Right ventricle myocardium superior (tissue), 1 donor: ENCODE measurements around the gene UPF3A. TPM values are rescaled to one million over a fixed set of nuclear protein-coding genes. Genes with fewer than 3 reads are reported as not detected.
"Not testable (repeated sequence)": the region's sequence is repeated elsewhere in the genome, so short reads cannot be mapped to it uniquely, and the experiment has no call there.

Experiments
- ATAC-seq: fragments of 200-7000 bp; cut with Tn5 transposase; one replicate; pipeline ENCODE4 v1.9.1; 2020; ENCODE audit warnings: mild to moderate bottlenecking; ENCODE audit not compliant: poor library complexity
- DNase-seq: peaks from one replicate; pipeline ENCODE4 v3.0.0-alpha.2; 2020
- intact Hi-C: fragments of 100-400 bp; cut with DNase I; formaldehyde crosslinking; loops from one replicate; pipeline ENCODE4 v1.11.2; 2022
- long read RNA-seq: library from polyadenylated mRNA; unstranded; transcript quantifications from one replicate; pipeline ENCODE4 v2.0.0, GENCODE V29; 2021
- total RNA-seq: library from RNA; stranded (reverse); fragmentation: NEBNext Ultra II Directional; extraction: Animal tissue kit (Norgen Biotek cat#: 25700); gene quantifications from one replicate; pipeline ENCODE4 v1.2.1, GENCODE V29; 2021
- donor health status: DM: no; HTN: yes; CAD: no; lungs with severe emphysema.

UPF3A gene, protein sequence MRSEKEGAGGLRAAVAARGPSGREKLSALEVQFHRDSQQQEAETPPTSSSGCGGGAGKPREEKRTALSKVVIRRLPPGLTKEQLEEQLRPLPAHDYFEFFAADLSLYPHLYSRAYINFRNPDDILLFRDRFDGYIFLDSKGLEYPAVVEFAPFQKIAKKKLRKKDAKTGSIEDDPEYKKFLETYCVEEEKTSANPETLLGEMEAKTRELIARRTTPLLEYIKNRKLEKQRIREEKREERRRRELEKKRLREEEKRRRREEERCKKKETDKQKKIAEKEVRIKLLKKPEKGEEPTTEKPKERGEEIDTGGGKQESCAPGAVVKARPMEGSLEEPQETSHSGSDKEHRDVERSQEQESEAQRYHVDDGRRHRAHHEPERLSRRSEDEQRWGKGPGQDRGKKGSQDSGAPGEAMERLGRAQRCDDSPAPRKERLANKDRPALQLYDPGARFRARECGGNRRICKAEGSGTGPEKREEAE
- total RNA-seq = 24.2 TPM
- long read RNA-seq, partial matches to known transcripts = 14 of 31 reads
- long read RNA-seq, other reads (novel, unspliced or antisense) = 12 of 31 reads

- intact Hi-C loops = no loop called here
- ATAC-seq = peak; percentile 96
- DNase-seq = peak; percentile 93
Measured at GRCh38 chr13:114281351-114282040, at the start of gene UPF3A. TSS of gene UPF3A (plus strand) at chr13:114281601. CDS start at chr13:114281640, 39 bp downstream.

GRCh38 chr13:114231886-114232285 is 49.5 kb upstream of the UPF3A start:
- ATAC-seq = no peak
- DNase-seq = no peak
- intact Hi-C loops = no loop called here

GRCh38 chr13:114234266-114234644 is 47.1 kb upstream of the UPF3A start:
- DNase-seq (no peak), ATAC-seq (no peak)
- intact Hi-C loops = no loop called here

DNA sequence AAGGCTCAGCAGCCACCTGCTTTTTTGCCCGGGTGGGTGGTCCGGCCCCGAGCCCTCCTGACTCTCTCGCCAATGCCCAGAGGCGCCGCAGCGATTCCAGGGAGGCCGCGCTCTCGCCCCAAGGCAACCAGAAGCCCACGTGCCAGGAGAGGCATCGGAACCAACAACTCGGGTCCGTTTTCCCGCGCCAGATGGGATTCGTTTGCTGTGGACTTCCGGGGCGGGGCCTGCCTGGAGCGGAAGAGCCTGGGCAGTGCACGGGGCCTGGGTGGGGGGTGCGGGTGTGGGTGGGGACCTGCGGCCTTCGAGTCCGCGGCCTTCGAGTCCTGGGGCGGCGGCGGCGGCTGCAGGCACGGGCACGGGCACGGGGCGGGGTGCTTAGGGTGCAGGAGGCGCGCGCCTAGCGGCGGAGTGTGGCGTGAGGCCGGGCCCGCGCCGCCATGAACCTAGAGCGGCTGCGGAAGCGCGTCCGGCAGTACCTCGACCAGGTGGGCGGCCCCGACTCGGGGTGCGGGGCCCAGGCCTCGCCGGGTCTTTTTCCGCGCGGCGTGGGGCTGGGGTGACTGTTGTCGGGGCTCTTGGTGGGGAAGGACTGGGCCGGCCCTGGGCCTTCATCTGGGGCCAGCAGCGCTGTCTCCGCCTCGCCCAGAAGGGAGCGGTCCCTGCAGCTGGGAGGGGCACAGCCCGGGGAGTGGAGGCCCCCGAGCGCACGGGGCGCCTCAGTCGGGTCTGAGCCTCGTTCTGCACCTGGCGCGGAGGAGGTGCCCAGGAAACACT is 46.6 kb upstream of the UPF3A start, which contains the start of gene CDC16:
Gene CDC16 (plus strand): TSS at position 253 of the 777 bp plus-strand sequence. CDS start 188 bp downstream, at position 441.
- intact Hi-C loops = no loop called here
- DNase-seq (peak; percentile 95), ATAC-seq (peak; percentile 99)

GRCh38 chr13:114235697-114236096 is 45.7 kb upstream of the UPF3A start:
- intact Hi-C loops = no loop called here
- ATAC-seq (no peak), DNase-seq (no peak)

GRCh38 chr13:114236227-114236626 is 45.2 kb upstream of the UPF3A start:
- DNase-seq = no peak
- intact Hi-C loops = no loop called here
- ATAC-seq = no peak

DNA sequence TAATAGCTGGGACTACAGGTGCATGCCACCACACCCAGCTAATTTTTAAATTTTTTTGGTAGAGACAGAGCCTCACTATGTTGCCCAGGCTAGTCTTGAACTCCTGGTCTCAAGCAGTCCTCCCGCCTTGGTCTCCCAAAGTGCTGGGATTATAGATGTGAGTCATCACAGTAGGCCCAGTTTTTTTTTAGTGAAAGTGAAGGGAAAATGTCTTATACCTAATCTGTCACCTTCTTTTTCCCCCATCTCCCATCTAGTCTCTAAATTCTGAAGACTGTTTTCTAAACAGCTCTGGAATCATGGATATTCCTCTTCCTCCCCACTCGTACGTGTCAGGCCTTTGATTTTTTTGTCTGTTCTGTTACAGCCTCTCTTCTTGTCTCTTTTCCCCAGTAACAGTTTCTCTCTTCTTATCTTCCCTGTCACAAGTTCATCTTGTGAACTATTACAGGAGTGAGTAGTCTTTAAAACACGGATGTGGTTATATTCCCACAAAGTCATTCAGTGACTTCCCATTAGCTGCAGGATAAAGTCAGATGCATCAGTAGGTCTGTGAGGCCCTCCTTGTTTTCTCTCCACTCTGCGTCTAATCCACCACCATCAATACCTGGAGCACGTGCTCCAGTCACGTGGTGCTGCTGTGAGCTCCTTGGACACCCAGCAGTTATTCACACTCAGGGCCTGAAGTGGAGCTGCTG is 43.8 kb upstream of the UPF3A start:
- intact Hi-C loops = no loop called here
- DNase-seq = no peak
- no peak for ATAC-seq

- intact Hi-C loops = no loop called here
- ATAC-seq = no peak
- no peak for DNase-seq
Measured at GRCh38 chr13:114241918-114242317, 39.5 kb upstream of the UPF3A start.

- no peak for DNase-seq
- no peak for ATAC-seq
- intact Hi-C loops = no loop called here
Measured at GRCh38 chr13:114243971-114244370, 37.4 kb upstream of the UPF3A start.

DNA sequence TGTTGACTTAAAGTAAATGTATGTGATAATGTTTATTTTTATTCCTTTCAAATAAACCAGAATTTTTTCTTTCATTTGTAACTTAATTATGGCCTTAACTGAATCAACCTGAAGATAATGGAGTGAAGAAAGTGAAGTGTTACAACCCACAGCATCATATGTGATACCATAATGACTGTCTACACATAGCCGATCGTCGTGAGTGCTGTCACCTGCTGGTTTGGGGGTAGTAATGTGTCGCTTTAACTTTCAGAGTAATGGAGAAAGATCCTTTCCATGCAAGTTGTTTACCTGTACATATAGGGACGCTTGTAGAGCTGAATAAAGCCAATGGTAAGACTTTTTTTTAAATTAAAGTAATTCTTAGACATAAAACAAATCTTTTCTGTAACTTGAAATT is 36.8 kb upstream of the UPF3A start:
- ATAC-seq = no peak
- intact Hi-C loops = no loop called here
- no peak for DNase-seq

GRCh38 chr13:114248011-114248410 is 33.4 kb upstream of the UPF3A start:
- ATAC-seq = no peak
- intact Hi-C loops = no loop called here

GRCh38 chr13:114249077-114249476 is 32.3 kb upstream of the UPF3A start:
- intact Hi-C loops = no loop called here
- DNase-seq (no peak), ATAC-seq (no peak)

More at GRCh38 chr13:114248011-114248410, 33.4 kb upstream of the UPF3A start:
- no peak for DNase-seq

- intact Hi-C loops, DNase-seq, ATAC-seq: not testable (repeated sequence)
Measured at GRCh38 chr13:114251639-114252440, 29.6 kb upstream of the UPF3A start.

GRCh38 chr13:114256547-114256946 is 24.9 kb upstream of the UPF3A start:
- ATAC-seq (no peak), DNase-seq (no peak)
- intact Hi-C loops = no loop called here

- DNase-seq = no peak
- intact Hi-C loops = no loop called here
- ATAC-seq = no peak
Measured at GRCh38 chr13:114257014-114257413, 24.4 kb upstream of the UPF3A start.

- intact Hi-C loops = no loop called here
Measured at GRCh38 chr13:114258589-114258988, 22.8 kb upstream of the UPF3A start.

DNA sequence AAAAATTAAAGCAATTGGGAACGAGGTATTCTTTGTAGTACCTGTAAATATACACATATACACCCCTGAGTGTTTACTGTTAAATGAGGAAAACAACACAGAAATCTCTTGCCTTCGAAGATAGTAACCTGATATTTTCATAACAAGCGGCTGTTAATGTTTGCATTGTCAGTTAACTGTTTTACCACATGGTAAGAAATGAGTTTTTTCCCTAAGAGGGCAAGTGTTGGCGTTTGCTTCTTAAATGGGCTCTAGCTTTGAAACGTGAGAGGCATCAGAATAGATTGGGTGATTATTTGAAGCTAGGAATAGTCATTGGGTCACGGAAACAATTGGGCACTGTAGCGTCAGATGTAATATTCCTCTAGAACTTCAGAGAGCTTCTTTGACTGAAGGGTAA is 22.0 kb upstream of the UPF3A start:
- ATAC-seq (no peak), DNase-seq (no peak)
- intact Hi-C loops = no loop called here

More at GRCh38 chr13:114258589-114258988, 22.8 kb upstream of the UPF3A start:
- no peak for DNase-seq
- ATAC-seq = no peak

DNA sequence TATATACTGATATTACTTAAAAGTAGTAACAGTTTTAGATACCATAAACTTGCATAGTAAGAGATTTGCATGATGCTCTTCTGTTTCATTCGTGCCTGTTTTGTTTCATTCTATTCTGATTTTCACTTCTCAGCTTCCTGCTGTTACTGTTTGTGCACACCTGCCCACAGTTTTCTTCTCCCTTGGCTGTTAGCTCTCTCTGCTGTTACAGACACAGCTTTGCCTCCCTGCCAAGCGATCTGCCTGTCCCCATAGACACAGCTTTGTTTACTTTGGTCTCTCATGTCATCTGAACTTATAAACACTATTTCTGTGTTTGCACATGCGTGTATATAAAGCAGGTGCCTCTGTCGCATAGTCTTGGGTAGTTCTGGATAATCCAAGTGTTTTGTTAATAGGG is 21.4 kb upstream of the UPF3A start:
- DNase-seq (no peak), ATAC-seq (peak; percentile 74)
- intact Hi-C loops = no loop called here
